ENCODE results near the gene JAK1. TPM values are rescaled to one million over a fixed set of nuclear protein-coding genes. Genes with fewer than 3 reads are reported as not detected.

The JAK1 gene
- total and polyA plus RNA-seq, 2 of the 8 experiments (the other 6 are each of a cell fraction or from before 2014, with no cell fraction given), result 7.8 to 24.5 TPM

DNA sequence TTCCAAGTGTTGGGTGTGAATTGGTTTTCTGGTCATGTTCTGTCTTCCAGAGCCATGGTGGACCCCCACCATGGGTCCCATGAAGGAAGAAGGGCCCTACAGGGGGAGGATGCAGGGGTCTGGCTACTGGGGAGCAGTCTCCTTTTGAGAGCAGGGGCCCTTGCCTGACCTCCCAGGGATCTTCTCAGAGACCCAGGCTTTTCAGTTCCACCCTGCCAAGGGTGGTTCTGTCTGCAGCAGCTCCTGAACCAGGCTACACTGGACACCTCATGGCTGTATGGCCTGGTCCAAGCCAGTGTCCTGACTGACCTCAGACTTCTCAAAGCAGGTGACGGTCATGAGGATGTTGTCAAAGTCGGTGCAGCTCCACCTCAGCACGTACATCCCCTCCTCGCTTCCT, 109.0 kb downstream of the JAK1 start:
- Histone ChIP-seq H3K4ac (replicated peaks; ENCODE audit: insufficient read length, low read depth, low read length) (no peak overlapping the region), H2BK20ac (ENCODE audit: low read length) (no peak overlapping the region), H4K5ac (ENCODE audit: insufficient read length, low read depth, low read length) (no peak overlapping the region), H4K91ac (replicated peaks; ENCODE audit: insufficient read length, low read length) (no peak overlapping the region), H2AK5ac (ENCODE audit: low read depth, low read length) (no peak overlapping the region), H3K27ac (ENCODE audit: low read depth, low read length) (no peak overlapping the region), H3K14ac (ENCODE audit: insufficient read length) (no peak overlapping the region), H3K9me3 (ENCODE audit: insufficient read depth in 2 of 2, low read depth in 1 of 2, low read length in 1 of 2) (no peaks in the 10 kb centered on the region), H3K18ac (ENCODE audit: extremely low read depth, low read length) (no peak overlapping the region), H3K79me1 (ENCODE audit: low read depth, low read length) (no peaks in the 10 kb centered on the region), H3K4me1 (replicated peaks in 1 of 4; ENCODE audit: control insufficient read depth in 3 of 4, insufficient read depth in 4 of 4, low read length in 3 of 4) (peaks cover 0 to 7% (median 1%) of the 10 kb centered on the region in 4 experiments; a peak in 2 of 7 replicates), H4K8ac (ENCODE audit: extremely low read depth, insufficient read depth, low read length) (no peak overlapping the region), H4K20me1 (replicated peaks in 1 of 2; ENCODE audit: control insufficient read depth in 1 of 2, insufficient read depth in 2 of 2, low read length in 2 of 2) (peaks cover 0 to 4% of the 10 kb centered on the region in 2 experiments), H3K79me2 (ENCODE audit: control insufficient read depth in 1 of 2, insufficient read depth in 2 of 2, low read length in 2 of 2) (no peaks in the 10 kb centered on the region), H2BK120ac (replicated peaks; ENCODE audit: low read depth, low read length) (no peak overlapping the region), H3K9ac (replicated peaks in 1 of 4; ENCODE audit: extremely low read depth in 1 of 4, low read depth in 3 of 4, low read length in 3 of 4) (no peak overlapping the region), H2BK12ac (ENCODE audit: low read depth, low read length) (no peak overlapping the region), H2BK5ac (ENCODE audit: low read depth, low read length) (no peak overlapping the region), H3K4me2 (ENCODE audit: insufficient read depth in 1 of 2, low read depth in 2 of 2, low read length in 2 of 2) (no peak overlapping the region), H3K27me3 (replicated peaks in 1 of 4; ENCODE audit: control insufficient read depth in 3 of 4, extremely low read depth in 1 of 4, insufficient read depth in 3 of 4, low read length in 3 of 4) (no peaks in the 10 kb centered on the region), H3K23ac (ENCODE audit: insufficient read length) (no peak overlapping the region), H2AFZ (ENCODE audit: low read length) (no peak overlapping the region), H3K4me3 (ENCODE audit: extremely low read depth in 1 of 4, insufficient read depth in 2 of 4, low read depth in 3 of 4, low read length in 4 of 4) (no peak overlapping the region), H3K23me2 (ENCODE audit: low read depth, low read length) (no peaks in the 10 kb centered on the region), H3K36me3 (ENCODE audit: control insufficient read depth in 2 of 4, insufficient read depth in 4 of 4, low read length in 3 of 4) (no peaks in the 10 kb centered on the region; a peak in 2 of 8 replicates), H2BK15ac (ENCODE audit: low read length) (no peak overlapping the region), H3K56ac (replicated peaks; ENCODE audit: insufficient read length, low read depth, low read length) (no peak overlapping the region)
- FAIRE-seq (no peak), DNase-seq (ENCODE audit: low read depth in 1 of 2, low spot score in 2 of 2) (no peak)
- WGBS, 2 experiments (ENCODE audit: extremely low coverage in 1 of 2, insufficient coverage in 1 of 2, insufficient read length in 1 of 2, insufficient replicate concordance in 2 of 2, low coverage in 1 of 2, low lambda C conversion rate in 2 of 2, missing lambda C conversion rate in 1 of 2), result 95% methylated on average over 4 of the region's 4 CpGs; no CpG with 5 or more reads in 1 of the 2 experiments
- CTCF ChIA-PET (ENCODE audit: partially characterized antibody), result interaction anchor here (0.9 to 2.6 kb wide), 6 partner anchors 8 to 218 kb away, joined by 3 to 9 read pairs (median 3); no protein-coding TSS in a partner anchor
- POLR2A ChIA-PET (ENCODE audit: partially characterized antibody), result interaction anchor here (1.1 to 1.5 kb wide), 3 partner anchors 12 to 196 kb away, joined by 3 to 4 read pairs (median 3); partner anchors contain the start of gene JAK1
- TF ChIP-seq, protein P1, sequence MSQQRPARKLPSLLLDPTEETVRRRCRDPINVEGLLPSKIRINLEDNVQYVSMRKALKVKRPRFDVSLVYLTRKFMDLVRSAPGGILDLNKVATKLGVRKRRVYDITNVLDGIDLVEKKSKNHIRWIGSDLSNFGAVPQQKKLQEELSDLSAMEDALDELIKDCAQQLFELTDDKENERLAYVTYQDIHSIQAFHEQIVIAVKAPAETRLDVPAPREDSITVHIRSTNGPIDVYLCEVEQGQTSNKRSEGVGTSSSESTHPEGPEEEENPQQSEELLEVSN (IDR thresholded peaks at IDR 0.05), result no peak
- TF ChIP-seq SIX5 (IDR thresholded peaks at IDR 0.05; ENCODE audit: low read depth, low read length), result no peak
- no peak for TF ChIP-seq SUZ12 (IDR thresholded peaks at IDR 0.05; ENCODE audit: low read length)
- TF ChIP-seq KDM1A (IDR thresholded peaks at IDR 0.05; ENCODE audit: borderline replicate concordance, low read length), result no peak
- no peak for TF ChIP-seq BRCA1 (IDR thresholded peaks at IDR 0.05; ENCODE audit: low read depth, low read length)
- TF ChIP-seq CTBP2 (IDR thresholded peaks at IDR 0.05; ENCODE audit: borderline replicate concordance, insufficient read depth, insufficient read length, low read length), result no peak
- TF ChIP-seq GABPA (IDR thresholded peaks at IDR 0.05; ENCODE audit: borderline replicate concordance, insufficient read depth, low read length), result no peak
- TF ChIP-seq POLR2AphosphoS5 (IDR thresholded peaks at IDR 0.05; ENCODE audit: low read depth, low read length), result no peak
- TF ChIP-seq MAFK (IDR thresholded peaks at IDR 0.05; ENCODE audit: low read depth, low read length), result no peak
- TF ChIP-seq SIRT6 (IDR thresholded peaks at IDR 0.05; ENCODE audit: low read length), result no peak
- no peak for TF ChIP-seq EZH2 (IDR thresholded peaks at IDR 0.05; ENCODE audit: low read depth, low read length, severe bottlenecking)
- TF ChIP-seq SIN3A (conservative IDR thresholded peaks at IDR 0.05 in 1 of 2, IDR thresholded peaks at IDR 0.05 in 1 of 2; ENCODE audit: low read depth in 1 of 2, low read length in 2 of 2), result no peak
- no peak for TF ChIP-seq CHD2 (IDR thresholded peaks at IDR 0.05; ENCODE audit: low read length)
- TF ChIP-seq BACH1 (IDR thresholded peaks at IDR 0.05; ENCODE audit: low read length), result no peak

Data from H1 (cell line).